GM21526 (cell line): Measurements from ENCODE around the gene SHROOM1.
"Not testable (repeated sequence)": the region's sequence is repeated elsewhere in the genome, so short reads cannot be mapped to it uniquely, and the experiment has no call there.

Experiments
- ATAC-seq: cut with Tn5 transposase; IDR thresholded peaks from one replicate; pipeline ENCODE4 v1.9.1; 2021; ENCODE audit warnings: moderate library complexity; ENCODE audit not compliant: unreplicated experiment, low FRiP score

SHROOM1 gene

DNA sequence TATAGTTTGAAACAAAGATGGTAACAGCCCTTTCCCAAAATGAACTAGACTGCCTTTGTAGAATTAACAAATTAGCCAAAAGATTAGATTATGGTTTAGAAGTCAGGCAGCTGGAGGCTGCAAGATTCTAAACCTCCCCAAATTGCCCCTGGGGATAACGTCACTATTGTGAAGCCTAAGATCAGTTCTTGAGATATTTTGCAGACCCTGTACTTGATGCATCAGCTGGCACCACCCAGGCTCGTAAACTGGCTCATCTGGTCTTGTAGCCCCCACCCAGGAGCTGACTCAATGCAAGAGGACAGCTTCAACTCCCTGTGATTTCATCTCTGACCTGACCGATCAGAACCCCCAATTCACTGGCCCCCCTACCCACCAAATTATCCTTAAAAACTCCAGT lies 21.6 kb downstream of the SHROOM1 start:
- no peak for ATAC-seq

DNA sequence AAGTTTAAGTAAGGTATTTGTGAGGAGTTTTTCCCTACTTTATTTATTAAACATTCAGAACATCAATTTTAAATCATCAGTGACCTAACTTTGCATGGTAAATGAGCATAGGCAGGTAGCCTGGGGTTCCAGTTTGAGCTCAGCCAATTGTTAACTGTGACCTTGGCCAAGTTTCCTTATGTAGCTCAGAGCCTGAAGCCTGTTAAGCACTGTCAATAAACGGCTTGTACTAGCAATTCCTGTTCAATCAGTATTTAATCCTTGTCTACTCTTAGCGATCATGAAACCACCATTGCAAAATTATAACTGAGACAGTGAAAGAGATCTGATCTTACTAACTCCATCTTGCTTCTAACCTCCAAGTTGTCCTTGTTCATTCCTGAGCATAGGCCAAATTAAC lies 22.0 kb downstream of the SHROOM1 start:
- ATAC-seq, result no peak

DNA sequence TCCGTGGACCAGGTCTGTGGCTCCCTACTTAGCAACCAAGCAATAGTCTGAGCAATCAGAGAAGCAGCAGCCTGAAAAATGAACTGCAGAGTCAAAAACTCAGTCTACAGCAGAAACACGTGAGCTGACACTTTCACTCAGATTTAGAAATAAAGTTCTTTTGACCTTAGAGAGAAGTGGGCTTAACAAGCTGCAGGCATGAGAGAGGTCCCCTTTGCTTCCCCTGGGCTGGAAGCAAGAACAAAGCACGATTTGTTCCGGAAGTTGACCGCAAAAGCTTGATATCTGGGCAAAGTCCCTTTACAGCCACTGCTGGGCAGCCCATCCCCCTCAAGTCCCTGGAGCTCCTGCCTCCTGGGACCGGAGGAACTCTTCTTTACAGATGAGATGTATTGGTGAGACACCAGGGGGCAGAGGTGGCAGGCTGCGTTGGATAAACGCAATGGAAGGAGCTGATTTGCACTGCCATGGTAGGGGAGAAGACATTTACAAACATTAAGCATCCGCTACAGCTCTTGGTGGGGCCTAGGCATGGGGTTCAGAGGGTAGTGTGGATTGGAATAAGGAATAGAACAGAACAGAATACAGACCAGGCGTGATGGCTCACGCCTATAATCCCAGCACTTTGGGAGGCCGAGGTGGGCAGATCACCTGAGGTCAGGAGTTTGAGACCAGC lies 23.1 kb downstream of the SHROOM1 start:
- ATAC-seq, result no peak

DNA sequence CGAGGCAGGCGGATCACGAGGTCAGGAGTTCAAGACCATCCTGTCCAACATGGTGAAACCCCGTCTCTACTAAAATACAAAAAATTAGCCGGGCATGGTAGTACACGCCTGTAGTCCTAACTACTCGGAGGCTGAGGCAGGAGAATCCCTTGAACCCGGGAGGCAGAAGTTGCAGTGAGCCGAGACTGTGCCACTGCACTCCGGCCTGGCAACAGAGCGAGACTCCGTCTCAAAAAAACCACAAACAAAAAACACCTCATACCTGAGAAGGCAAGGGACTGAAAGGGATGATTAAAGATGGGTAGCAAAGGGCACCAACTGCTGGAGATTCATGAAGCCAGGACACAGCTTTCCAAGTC lies 23.7 kb downstream of the SHROOM1 start:
- ATAC-seq, result not testable (repeated sequence)

DNA sequence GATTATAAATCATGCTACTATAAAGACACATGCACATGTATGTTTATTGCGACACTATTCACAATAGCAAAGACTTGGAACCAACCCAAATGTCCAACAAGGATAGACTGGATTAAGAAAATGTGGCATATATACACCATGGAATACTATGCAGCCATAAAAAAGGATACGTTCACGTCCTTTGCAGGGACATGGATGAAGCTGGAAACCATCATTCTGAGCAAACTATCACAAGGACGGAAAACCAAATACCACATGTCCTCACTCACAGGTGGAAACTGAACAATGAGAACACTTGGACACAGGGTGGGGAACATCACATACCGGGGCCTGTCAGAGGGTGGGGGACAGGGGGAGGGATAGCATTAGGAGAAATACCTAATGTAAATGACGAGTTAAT lies 24.6 kb downstream of the SHROOM1 start:
- not testable (repeated sequence) for ATAC-seq

DNA sequence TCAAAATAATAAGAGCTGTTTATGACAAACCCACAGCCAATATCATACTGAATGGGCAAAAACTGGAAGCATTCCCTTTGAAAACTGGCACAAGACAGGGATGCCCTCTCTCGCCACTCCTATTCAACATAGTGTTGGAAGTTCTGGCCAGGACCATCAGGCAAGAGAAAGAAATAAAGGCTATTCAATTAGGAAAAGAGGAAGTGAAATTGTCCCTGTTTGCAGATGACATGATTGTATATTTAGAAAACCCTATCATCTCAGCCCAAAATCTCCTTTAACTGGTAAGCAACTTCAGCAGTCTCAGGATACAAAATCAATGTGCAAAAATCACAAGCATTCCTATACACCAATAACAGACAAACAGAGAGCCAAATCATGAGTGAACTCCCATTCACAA lies 26.2 kb downstream of the SHROOM1 start:
- not testable (repeated sequence) for ATAC-seq

DNA sequence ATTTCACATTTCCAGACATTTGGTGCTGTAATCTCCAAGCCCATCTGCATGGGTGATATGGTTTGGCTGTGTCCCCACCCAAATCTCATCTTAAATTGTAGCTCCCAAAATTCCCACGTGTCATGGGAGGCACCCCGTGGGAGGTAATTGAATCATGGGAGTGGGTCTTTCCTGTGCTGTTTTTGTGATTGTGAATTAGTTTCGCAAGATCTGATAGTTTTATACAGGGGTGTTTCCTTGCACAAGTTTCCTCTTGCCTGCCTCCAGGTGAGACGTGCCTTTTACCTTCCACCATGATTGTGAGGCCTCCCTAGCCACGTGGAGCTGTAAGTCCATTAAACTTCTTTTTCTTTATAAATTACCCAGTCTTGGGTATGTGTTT lies 27.8 kb downstream of the SHROOM1 start:
- ATAC-seq, result not testable (repeated sequence)

DNA sequence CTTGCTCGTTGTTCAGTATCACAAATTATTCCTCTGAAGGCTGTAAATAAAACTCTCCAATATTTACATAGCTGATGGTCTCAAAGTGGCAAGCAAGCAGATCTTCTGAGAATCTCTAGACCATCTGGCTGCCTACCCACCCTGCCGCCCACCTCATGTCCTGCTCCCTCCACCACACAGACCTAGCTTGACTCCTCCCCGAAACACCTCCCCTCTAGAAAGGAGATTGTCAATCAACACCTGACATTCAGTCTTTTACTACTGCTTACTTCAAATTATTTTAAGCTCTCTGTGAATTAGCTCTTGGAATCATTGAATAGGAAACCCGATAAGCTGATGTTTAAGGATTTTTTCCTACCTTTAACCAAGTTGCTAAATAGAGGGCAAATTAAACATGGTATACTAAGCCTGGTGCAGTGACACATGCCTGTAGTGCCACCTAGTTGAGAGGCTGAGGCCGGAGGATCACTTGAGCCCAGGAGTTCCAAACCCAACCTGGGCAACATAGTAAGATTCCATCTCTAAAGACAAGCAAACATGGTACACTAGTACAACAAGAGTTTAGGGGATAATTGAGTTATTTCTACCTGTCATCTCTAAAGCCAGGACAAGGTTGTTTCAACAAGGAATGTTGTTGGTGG lies 28.3 kb downstream of the SHROOM1 start:
- no peak for ATAC-seq

DNA sequence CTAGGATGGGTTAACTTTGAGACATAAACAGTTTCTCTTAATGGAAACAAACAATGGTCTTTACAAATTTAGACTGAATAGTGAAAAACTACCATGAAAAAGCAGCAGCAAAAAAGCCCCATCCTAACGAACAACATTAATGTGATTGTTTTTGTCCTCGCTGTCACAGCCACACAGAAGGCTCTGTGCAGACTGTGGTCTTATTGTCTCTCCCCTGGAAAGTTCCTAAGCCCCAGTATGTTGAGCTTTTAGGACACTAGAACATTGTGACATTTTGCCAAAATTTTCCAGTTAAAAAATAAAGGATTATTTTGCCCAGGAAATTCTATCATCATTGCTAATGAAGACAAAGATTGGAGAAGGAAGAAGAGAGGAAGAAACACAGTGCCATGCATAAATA lies 29.9 kb downstream of the SHROOM1 start:
- ATAC-seq, result no peak

DNA sequence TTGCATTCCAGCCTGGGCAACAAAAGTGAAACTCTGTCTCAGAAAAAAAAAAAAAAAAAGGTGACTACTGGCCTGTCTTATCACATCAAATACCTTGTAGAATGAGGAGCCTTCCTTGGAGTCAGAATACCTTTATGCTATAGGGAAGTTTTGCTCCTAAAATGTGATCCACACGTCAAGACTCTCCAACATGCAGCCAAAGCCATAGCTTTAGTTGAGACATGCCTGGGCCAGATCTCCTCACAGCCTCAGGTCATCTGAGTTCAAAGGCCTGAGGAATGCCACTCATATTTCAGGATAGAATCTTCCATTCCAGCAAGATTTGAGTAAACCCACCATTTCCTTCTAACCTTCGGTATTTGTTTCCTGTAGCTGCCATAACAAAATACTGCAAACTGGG lies 31.1 kb downstream of the SHROOM1 start:
- ATAC-seq, result no peak

DNA sequence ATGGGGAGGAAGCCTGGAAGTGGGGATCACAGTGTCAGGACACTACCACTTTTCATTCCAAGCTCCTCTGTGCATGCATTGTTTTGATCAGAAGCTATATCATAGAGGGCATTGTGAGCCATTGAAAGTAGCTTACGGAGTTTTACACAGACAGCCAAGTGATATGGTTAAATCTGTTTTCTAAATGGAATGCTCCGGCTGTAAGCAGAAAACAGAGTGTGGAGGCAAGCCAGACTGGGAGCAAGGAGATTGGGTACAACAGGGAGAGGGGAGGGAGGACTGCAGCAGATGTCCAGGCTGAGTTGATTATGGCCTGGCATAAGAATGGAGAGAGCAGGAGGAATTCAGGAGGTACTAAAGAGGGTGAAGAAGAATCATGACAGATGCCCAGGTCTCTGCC lies 32.8 kb downstream of the SHROOM1 start:
- no peak for ATAC-seq

DNA sequence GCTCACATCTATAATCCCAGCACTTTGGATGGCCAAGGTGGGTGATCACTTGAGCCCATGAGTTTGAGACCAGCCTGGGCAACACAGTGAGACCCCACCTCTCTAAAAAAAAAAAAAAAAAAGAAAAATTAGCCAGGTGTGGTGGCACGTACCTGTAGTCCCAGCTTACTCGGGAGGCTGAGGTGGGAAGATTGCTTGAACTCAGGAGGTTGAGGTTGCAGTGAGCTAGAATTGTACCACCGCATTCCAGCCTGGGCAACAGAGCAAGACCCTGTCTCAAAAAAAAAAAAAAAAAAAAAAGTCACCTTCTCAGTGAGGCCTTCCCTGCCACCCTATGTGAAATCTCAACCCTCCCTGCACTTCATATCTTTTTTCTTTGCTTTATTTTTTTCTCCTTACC lies 39.4 kb downstream of the SHROOM1 start:
- ATAC-seq, result no peak

DNA sequence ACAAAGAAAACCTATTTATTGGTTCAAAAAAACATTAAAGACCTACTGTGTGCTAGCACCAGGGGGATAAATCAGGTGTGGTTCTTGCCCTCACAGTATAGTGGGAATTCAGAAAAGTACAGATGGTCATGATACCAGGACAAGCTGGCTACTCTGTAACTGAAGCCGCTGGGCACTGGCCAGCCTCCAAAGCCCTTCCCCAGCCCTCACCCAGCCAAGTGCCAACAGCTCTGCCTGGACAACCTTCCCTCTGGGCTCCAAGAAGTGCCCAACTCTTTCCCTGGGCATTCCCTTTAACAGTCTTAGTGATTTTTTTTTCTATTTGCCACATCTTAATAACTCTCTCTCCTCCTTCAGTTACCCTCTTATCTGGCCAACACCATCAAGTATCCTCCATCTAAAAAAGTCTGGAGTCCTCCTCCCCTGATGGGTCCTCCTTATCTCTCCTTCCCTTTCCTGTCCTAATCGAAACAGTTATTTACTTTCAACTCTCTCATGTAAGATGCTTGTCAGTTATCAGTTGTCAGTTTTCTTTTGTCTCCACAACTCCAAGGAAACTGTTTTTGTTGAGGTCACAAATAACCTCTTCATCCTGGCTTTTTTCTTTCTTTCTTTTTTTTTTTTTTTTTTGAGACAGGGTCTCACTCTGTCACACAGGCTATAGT lies 40.1 kb downstream of the SHROOM1 start:
- ATAC-seq, result no peak

DNA sequence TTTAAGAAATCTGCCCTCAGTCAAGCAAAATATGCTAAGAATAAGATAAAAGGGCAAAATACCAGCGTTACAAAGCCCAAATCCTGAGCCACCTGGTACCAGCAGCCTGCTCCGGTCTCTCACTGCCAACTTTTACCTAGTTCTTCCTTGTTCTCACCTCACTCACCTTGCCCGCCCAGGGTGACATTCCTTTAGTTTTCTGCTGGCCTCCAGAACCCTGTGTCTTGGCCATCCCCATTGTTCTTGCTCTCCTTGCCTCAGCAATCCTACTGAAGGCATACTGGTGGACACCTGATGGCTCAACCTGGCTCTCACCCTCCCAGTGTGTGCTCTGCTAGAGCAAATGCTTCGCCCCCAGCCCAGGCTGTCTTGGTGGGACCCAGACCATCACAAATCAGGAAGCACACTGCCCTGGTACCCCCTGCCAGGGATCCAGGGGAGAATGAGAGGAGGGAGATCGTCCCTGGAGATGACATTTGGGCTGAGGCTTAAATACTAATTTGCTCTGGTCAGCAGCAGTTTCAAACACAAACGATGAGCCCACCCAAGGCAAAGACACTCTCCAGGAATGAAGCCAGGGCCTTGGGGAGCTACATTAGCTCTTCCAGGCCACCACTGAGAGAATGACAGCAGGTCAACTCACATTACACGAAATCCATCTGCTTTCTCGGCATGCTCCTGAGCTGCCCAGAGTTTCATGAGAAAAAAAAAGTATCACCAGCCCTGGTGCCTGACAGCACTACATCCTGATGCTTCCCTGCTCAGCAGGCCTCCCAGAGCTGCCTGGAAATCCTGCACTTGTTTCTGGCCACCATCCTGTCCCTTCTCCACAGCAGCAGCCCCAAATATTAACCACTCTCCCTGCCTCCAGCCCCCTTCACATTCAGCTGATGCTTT lies 41.2 kb downstream of the SHROOM1 start:
- ATAC-seq, result no peak

DNA sequence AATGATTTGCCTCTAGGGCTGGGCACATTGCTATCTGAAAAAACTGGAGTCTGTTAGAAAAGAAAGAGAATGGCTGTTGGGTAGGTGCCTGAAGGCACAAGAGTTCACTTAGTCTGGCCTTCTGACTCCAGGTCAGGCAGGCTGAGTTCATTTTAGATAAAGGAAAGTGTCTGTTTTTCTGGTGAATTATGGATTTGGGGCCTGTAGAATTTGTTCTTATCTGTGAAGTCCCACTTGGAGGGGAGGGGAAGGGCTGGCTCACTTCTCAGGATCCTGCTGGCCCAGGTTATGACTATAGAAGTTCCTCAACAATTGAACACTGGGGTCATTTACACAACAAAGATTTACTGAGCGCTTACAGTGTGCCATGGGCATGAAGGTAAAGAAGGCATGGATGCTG lies 41.9 kb downstream of the SHROOM1 start:
- no peak for ATAC-seq

DNA sequence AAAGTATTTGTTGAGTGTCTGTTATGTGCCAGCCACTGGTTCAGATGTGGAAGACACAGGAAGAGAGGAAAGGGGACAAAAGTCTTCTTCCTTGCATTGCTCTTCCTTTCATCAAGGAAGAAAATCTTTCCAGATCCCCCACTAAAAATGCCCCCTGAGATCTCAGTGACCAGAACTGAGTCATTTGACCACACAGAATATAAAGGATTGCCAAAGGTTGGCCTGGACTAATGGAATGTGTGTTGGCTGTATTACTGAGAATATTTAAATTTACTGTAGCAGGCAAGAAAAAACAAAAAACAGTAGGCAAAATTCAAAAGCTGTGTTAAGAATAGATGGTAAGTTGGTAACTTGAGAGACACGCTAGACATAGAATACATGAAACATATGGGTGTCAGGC lies 43.4 kb downstream of the SHROOM1 start:
- no peak for ATAC-seq

DNA sequence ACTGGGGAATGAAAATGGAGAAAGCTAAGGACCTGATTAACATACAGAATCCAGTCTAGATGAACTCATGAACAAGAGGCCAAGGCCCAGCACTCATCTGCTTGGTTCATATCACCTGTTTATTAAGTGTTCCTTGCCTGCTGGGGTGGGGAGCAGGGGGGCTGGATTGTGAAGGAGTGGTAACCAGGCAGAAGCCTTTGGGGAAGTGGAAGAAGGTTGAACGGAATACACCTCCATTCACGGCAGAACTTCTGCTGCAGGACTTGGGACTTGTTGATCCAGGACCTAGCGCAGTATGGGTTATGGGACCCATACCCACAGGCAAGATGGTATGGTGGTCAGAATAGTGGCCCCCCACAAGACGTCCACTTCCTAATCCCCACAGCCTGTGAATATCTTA lies 44.6 kb downstream of the SHROOM1 start:
- no peak for ATAC-seq

DNA sequence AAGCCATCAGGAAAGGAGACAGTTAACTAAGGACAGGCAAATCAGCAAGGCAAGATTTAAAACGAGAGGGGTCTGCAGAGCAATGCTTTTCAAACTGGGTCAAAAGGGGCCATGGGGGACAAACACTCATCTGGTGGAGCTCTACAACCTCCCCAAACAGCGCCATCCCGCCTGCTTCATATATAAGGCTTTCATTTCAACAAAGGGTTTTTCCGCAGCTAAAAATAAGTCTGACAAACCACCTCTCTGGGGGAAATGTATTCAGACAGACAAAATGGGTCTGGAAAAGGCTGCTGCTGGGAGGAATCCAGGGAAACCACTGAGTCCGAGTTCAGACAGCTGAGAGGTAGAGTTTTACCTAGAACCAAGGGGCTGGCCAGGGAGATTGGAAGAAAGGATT lies 45.1 kb downstream of the SHROOM1 start:
- no peak for ATAC-seq

DNA sequence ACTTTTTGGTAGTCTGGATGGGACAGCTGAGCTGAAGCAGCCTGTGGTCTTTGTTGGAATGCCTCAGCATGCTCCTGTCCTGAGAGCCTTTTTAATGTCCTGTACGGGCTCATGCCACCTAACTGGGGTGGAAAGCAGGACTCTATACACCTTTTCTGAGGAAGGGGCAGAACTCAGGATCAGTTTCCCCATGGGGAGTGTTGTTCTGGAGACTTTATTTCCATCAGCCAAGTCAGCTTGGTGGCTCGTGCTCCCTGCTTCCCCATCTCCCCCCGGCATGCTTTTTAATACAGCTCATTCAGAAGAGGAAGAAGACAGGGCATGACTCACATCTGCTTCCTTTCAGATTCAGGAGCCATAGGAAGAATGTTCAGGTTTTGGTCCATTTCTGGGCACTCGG lies 48.3 kb downstream of the SHROOM1 start:
- no peak for ATAC-seq

DNA sequence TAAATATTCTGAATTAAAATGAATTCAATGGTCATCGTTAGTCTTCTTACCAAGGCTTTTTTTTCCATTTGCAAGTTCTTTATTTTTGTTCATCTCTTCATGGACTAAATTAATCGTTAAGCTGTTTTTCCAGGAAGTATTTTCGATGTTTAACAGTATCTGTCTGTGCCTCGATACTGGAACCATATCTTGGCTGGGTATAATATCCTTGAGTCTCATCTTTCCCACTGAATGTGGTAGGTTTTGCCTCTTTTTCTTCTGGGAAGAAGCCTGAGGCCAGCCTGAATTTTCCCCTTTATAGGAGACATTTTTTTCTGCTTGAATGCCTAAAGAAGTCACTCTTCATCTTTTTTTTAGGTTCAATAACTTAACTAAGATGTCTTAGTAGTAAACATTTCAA lies 49.4 kb downstream of the SHROOM1 start:
- ATAC-seq, result no peak

DNA sequence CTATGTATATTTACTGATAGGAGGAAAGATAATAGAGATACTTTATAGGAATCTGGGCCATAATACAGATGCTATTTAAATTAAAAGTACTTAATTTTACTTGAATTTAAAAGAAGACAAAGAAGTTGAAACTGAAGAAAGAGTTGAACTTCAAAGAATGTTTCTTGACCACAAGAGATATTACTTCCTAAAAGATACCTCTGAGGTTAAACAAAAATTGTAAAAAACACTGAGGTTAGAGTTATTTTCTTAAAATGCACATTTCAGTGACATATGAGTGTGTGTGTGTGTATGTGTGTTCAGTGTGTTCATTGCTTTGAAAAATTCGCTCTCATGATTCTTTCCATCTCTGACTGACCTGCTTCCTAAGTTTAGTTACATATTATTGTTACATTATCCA lies 49.9 kb downstream of the SHROOM1 start:
- no peak for ATAC-seq
